Gastrocnemius medialis (tissue), 4 donors: Measurements from ENCODE around the gene ZNF236.

ENCODE experiments used
- POLR2A ChIP-seq, 2 donors: fragments of 450-650 bp; IDR thresholded peaks; one replicate each; pipeline ENCODE4 v1.6.1; 2017; ENCODE audit warnings: antibody characterized with exemption in 2 of 2, mild to moderate bottlenecking in 2 of 2, moderate library complexity in 2 of 2
- TF ChIP-seq, protein P1 (sequence below), 5 experiments: fragments of 450-650 bp in 3 of 5; fragments of 200-600 bp in 2 of 5; sonication (generic) in 2 of 5; IDR thresholded peaks in 4 of 5; conservative IDR thresholded peaks in 1 of 5; 1 replicate in 4 of 5; 2 replicates in 1 of 5; pipeline ENCODE4 v1.5.1; 2016 to 2019; ENCODE audit warnings: antibody characterized with exemption in 5 of 5, mild to moderate bottlenecking in 3 of 5, moderate library complexity in 3 of 5

DNA sequence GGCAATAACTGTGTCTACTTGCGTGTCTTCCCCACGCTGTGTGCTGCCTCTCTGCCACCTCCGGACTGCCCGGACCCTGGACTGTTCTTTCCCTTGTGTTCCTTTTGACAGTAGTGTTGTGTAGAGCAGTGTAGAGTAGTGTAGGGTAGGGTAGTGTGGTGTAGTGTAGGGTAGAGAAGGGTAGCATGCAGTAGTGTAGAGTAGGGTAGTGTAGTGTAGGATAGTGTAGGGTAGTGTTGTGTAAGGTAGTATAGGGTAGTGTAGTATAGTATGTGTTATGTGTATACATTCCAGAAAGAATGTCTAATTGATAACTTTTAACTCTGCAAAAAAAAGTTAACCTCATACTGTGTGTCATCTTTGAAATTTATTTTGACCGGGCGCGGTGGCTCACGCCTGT, 49.7 kb upstream of the ZNF236 start:
- TF ChIP-seq, protein P1, sequence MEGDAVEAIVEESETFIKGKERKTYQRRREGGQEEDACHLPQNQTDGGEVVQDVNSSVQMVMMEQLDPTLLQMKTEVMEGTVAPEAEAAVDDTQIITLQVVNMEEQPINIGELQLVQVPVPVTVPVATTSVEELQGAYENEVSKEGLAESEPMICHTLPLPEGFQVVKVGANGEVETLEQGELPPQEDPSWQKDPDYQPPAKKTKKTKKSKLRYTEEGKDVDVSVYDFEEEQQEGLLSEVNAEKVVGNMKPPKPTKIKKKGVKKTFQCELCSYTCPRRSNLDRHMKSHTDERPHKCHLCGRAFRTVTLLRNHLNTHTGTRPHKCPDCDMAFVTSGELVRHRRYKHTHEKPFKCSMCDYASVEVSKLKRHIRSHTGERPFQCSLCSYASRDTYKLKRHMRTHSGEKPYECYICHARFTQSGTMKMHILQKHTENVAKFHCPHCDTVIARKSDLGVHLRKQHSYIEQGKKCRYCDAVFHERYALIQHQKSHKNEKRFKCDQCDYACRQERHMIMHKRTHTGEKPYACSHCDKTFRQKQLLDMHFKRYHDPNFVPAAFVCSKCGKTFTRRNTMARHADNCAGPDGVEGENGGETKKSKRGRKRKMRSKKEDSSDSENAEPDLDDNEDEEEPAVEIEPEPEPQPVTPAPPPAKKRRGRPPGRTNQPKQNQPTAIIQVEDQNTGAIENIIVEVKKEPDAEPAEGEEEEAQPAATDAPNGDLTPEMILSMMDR (IDR thresholded peaks at IDR 0.05 in 4 of 5, conservative IDR thresholded peaks at IDR 0.05 in 1 of 5): no peak
- no peak for TF ChIP-seq POLR2A (IDR thresholded peaks at IDR 0.05)
